GM12864 (cell line): ENCODE measurements around the gene BDNF.

Source experiments
- DNase-seq: peaks from one replicate; pipeline ENCODE4 v3.0.0-alpha.2; 2011; ENCODE audit warnings: low read depth
- H3K4me3 ChIP-seq: 2 replicates; pipeline ENCODE4 v1.5.1; 2011; ENCODE audit warnings: mild to moderate bottlenecking, low read depth, low read length, control low read depth
- TF ChIP-seq, protein P1 (sequence below): IDR thresholded peaks from 2 replicates; pipeline ENCODE4 v1.5.1; 2011; ENCODE audit warnings: low read depth, mild to moderate bottlenecking, moderate library complexity, low read length, control low read depth, inconsistent platforms; ENCODE audit errors: missing control alignments

BDNF gene

DNA sequence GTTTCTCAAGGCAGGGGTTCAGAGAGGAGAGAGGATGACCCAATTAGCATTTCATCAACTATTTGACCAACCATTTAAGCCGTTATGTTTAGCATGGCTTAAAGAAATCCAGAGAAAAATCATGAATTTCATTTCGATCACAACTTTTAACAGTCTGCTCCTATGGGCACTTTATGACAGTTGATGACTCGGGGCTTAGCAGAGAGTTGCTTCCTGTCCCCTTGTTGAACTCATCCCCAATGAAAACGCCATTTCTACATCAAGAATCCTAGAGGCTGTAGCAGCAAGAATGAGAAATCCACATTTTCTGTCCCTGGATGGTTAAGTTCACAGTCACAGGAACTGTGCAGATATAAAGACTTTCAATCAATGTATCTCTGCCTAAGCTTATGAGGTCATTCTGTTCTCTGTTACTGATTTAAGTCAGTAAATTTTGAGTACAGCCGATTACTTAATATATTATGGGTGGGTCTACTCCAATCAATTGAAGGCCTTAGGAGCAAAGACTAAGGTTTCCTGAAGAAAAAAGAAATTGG is 81.1 kb downstream of the BDNF start:
- TF ChIP-seq, protein P1, sequence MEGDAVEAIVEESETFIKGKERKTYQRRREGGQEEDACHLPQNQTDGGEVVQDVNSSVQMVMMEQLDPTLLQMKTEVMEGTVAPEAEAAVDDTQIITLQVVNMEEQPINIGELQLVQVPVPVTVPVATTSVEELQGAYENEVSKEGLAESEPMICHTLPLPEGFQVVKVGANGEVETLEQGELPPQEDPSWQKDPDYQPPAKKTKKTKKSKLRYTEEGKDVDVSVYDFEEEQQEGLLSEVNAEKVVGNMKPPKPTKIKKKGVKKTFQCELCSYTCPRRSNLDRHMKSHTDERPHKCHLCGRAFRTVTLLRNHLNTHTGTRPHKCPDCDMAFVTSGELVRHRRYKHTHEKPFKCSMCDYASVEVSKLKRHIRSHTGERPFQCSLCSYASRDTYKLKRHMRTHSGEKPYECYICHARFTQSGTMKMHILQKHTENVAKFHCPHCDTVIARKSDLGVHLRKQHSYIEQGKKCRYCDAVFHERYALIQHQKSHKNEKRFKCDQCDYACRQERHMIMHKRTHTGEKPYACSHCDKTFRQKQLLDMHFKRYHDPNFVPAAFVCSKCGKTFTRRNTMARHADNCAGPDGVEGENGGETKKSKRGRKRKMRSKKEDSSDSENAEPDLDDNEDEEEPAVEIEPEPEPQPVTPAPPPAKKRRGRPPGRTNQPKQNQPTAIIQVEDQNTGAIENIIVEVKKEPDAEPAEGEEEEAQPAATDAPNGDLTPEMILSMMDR, result no peak
- DNase-seq, result no peak
- no peak overlapping the region for H3K4me3 ChIP-seq

GRCh38 chr11:27618281-27618915 is 81.9 kb downstream of the BDNF start:
- TF ChIP-seq, protein P1, result no peak
- no peak for DNase-seq
- no peak overlapping the region for H3K4me3 ChIP-seq

GRCh38 chr11:27616711-27617110 is 83.5 kb downstream of the BDNF start:
- TF ChIP-seq, protein P1, result no peak
- no peak overlapping the region for H3K4me3 ChIP-seq
- DNase-seq, result no peak

DNA sequence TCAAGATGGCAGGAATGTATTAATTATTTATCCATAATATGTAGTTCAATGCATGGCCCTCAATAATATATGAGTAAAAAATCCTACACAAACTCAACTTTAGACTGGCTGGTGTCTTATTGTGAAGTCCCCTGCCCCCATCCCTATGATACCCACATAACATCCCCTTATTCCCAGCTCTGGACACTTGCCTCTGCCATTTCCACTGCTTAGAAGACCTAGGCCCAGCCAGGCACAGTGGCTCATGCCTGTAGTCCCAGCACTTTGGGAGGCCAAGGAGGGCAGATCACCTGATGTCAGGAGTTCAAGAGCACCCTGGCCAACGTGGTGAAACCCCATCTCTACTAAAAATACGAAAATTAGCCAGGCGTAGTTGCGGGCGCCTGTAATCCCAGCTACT is 84.4 kb downstream of the BDNF start:
- TF ChIP-seq, protein P1, result no peak
- DNase-seq, result no peak
- H3K4me3 ChIP-seq, result no peak overlapping the region

- DNase-seq, result no peak
- TF ChIP-seq, protein P1, result no peak
- no peak overlapping the region for H3K4me3 ChIP-seq
Measured at GRCh38 chr11:27614092-27614491, 86.2 kb downstream of the BDNF start.

DNA sequence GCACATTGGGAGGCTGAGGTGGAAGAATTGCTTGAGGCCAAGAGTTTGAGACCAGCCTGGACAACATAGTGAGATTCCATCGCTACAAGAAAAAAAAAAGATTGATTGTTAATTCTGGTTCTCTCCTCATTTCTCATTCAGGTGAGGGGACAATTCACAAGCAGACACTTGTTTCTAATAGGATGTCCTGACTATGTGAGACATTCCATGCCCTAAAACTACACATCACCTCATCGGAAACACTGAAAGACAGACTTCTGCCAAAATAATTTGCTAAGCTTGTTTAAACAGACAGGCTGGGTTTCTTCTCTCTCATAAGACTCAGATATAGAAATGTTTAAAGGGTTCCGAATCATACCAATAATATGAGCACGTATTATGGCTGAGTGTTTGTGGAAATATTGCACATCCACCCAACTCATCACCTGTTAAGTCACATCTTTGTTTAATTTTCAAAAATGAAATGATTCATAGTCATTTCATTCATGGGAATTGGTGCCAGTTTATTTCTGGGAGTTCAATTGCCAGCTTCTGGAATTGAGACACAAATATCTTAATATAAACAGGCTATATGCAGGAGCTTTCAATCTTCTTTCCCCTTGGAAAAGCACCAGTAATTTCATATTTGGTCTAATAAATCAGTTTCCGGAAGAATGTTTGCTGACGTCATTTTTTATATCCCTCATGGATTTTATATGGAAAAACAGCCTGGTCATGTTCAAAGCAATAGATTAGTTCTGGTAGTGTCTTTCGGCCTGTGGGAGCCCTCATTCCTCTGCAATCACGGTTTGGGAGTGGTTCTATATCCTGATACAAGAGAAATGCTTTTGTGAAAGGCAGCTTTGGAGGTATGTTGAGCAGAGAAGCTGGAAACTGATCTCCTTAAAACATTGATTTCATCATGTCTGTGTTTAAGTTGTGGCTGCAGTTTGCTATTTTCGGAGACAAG is 87.0 kb downstream of the BDNF start:
- no peak for DNase-seq
- TF ChIP-seq, protein P1, result no peak
- H3K4me3 ChIP-seq, result no peak overlapping the region
